Tibial artery (tissue), 4 donors: ENCODE results near the gene DIO2.

Source experiments
- DNase-seq, 2 donors: peaks; one replicate each; pipeline ENCODE4 v3.0.0-alpha.2; 2019
- H3K27ac ChIP-seq, 2 donors: fragments of 200-600 bp; sonication (generic) in 1 of 2; 1 replicate in 1 of 2; 2 replicates in 1 of 2; pipeline ENCODE4 v1.5.1; 2018 to 2019; ENCODE audit warnings: mild to moderate bottlenecking in 1 of 2
- H3K27me3 ChIP-seq, 2 donors: fragments of 200-600 bp; sonication (generic) in 1 of 2; one replicate each; pipeline versions ENCODE4 v1.5.1 to v1.6.0; 2016 to 2019
- H3K36me3 ChIP-seq, 3 donors: fragments of 200-600 bp; sonication (generic) in 2 of 3; one replicate each; pipeline ENCODE4 v1.5.1; 2016 to 2019; ENCODE audit warnings: mild to moderate bottlenecking in 2 of 3
- H3K4me1 ChIP-seq, 4 donors: fragments of 200-600 bp; sonication (generic) in 2 of 4; 1 replicate in 3 of 4; 2 replicates in 1 of 4; pipeline ENCODE4 v1.5.1; 2016 to 2019
- H3K4me3 ChIP-seq, 2 donors: fragments of 200-600 bp; sonication (generic) in 1 of 2; 1 replicate in 1 of 2; 2 replicates in 1 of 2; pipeline ENCODE4 v1.5.1; 2018 to 2019; ENCODE audit warnings: mild to moderate bottlenecking in 2 of 2
- H3K9me3 ChIP-seq, 3 donors: fragments of 200-600 bp; sonication (generic) in 1 of 3; one replicate each; pipeline ENCODE4 v1.5.1; 2016 to 2019
- CTCF ChIP-seq, 2 experiments: fragments of 200-600 bp in 1 of 2; fragments of 450-650 bp in 1 of 2; IDR thresholded peaks; one replicate each; pipeline ENCODE4 v1.5.1; 2017 to 2019; ENCODE audit warnings: antibody characterized with exemption in 2 of 2, mild to moderate bottlenecking in 1 of 2, moderate library complexity in 1 of 2
- intact Hi-C: fragments of 100-400 bp; cut with DNase I; formaldehyde crosslinking; loops from one replicate; pipeline ENCODE4 v1.15.0; 2023; ENCODE audit warnings: low total_unique reads

Gene DIO2

GRCh38 chr14:80200093-80200492 is 11.2 kb downstream of the DIO2 start:
- no peaks in the 10 kb centered on the region for H3K36me3 ChIP-seq
- no peak for TF ChIP-seq CTCF (IDR thresholded peaks at IDR 0.05)

DNA sequence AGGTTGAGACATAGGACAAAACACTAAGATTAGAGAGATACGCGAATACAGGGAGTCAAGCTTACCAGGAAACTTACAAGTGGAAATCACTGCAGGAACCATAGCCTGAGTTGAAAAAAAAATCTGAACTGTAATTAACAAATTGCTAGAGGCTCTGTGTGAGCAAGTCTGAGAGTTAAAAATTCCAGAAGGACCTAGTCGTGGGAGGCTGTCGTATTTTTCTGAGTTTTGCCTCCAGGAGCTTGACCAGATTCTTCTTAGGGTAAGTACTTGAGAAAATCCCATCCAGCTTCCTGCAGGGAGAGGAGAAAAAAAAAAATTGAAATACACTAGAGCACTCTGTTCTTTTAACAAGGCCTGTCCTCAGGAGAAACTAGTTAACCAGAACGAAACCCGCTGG is 22.7 kb downstream of the DIO2 start:
- intact Hi-C loops = no loop called here
- no peak for TF ChIP-seq CTCF (IDR thresholded peaks at IDR 0.05)

More at GRCh38 chr14:80200093-80200492, 11.2 kb downstream of the DIO2 start:
- DNase-seq = no peak
- intact Hi-C loops = no loop called here
- Histone ChIP-seq H3K27ac (no peak overlapping the region), H3K4me3 (no peak overlapping the region), H3K27me3 (no peaks in the 10 kb centered on the region), H3K4me1 (no peaks in the 10 kb centered on the region), H3K9me3 (no peaks in the 10 kb centered on the region)

DNA sequence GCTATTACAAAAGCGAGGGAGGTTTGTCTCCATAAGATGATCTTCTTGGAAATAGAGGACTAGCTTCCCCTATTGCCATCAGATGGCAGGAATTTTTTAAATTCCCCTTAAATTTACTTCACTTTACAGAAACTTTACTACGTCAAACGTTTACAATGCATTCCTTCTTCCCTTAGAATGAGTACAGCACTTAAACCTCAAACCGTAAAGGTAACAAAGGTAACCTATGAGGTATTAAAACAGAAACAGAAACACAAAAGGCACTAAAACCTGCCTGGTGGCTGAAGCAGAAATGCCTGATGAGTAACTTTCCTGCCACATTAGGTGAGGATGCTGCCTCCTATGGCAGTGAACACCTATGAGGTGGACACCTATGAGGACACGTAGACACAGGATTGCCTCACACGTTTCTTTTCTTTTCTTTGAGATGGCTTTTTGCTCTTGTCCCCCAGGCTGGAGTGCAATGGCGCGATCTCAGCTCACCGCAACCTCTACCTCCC is 25.0 kb downstream of the DIO2 start:
- no peak for DNase-seq
- no peaks in the 10 kb centered on the region for H3K9me3 ChIP-seq
- no peak overlapping the region for H3K4me3 ChIP-seq
- TF ChIP-seq CTCF (IDR thresholded peaks at IDR 0.05) = no peak
- no peak overlapping the region for H3K27ac ChIP-seq
- no peaks in the 10 kb centered on the region for H3K4me1 ChIP-seq
- no peaks in the 10 kb centered on the region for H3K36me3 ChIP-seq
- intact Hi-C loops = no loop called here
- H3K27me3 ChIP-seq = no peaks in the 10 kb centered on the region

More for the DNA sequence above, 22.7 kb downstream of the DIO2 start:
- Histone ChIP-seq H3K9me3 (no peaks in the 10 kb centered on the region), H3K27ac (no peak overlapping the region), H3K4me3 (no peak overlapping the region), H3K27me3 (no peaks in the 10 kb centered on the region), H3K36me3 (no peaks in the 10 kb centered on the region), H3K4me1 (no peaks in the 10 kb centered on the region)
- no peak for DNase-seq

GRCh38 chr14:80176893-80177292 is 34.4 kb downstream of the DIO2 start:
- Histone ChIP-seq H3K27me3 (no peaks in the 10 kb centered on the region), H3K36me3 (no peaks in the 10 kb centered on the region), H3K9me3 (no peaks in the 10 kb centered on the region), H3K4me3 (no peak overlapping the region), H3K27ac (no peak overlapping the region), H3K4me1 (no peaks in the 10 kb centered on the region)
- no peak for DNase-seq
- no peak for TF ChIP-seq CTCF (IDR thresholded peaks at IDR 0.05)
- intact Hi-C loops = no loop called here

DNA sequence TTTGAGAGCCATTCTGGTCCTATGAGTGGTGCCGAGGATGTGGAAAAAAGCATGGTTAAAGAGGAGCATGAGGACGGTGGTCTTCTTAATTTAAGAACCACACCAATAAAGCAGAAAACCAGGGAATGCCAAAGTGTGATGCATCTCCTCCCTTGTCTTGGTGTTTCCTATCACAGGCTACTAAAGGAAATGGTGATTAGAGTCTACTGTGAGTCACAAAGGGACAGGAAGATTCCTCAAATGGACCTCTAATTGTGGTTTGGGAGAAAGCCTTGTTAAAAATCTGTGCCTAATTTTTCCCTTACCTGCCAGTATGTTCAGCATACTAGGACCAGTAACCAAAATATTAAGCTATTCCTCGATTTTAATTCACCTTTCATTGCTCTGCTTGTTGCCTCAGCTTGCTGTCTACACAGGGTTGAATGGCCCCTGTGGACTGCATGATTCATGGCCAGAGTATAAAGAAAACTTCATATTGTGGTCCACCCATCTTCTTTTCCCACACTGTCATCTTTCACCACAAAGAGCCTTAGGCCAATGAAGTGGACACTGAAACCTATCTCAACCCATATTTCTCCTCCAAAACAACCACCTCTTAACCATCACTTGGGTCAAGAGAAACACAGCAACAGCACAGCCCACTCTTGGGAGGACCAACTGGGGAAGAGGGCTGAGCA is 38.8 kb downstream of the DIO2 start:
- no peaks in the 10 kb centered on the region for H3K36me3 ChIP-seq
- no peaks in the 10 kb centered on the region for H3K9me3 ChIP-seq
- DNase-seq = no peak
- no peaks in the 10 kb centered on the region for H3K27me3 ChIP-seq
- no peaks in the 10 kb centered on the region for H3K4me1 ChIP-seq
- intact Hi-C loops = no loop called here
- H3K4me3 ChIP-seq = no peak overlapping the region
- TF ChIP-seq CTCF (IDR thresholded peaks at IDR 0.05) = no peak
- H3K27ac ChIP-seq = no peak overlapping the region
